Left colon (tissue), 2 donors: ENCODE data around the gene KRTAP13-1. TPM values are rescaled to one million over a fixed set of nuclear protein-coding genes. Genes with fewer than 3 reads are reported as not detected.

ENCODE experiments used
- ATAC-seq: fragments of 200-7000 bp; cut with Tn5 transposase; one replicate; pipeline ENCODE4 v1.9.1; 2020; ENCODE audit warnings: mild to moderate bottlenecking, moderate library complexity
- DNase-seq, 2 donors: peaks; one replicate each; pipeline ENCODE4 v3.0.0-alpha.2; 2020
- intact Hi-C, 2 donors: fragments of 100-400 bp; cut with DNase I in 1 of 2; cut with micrococcal nuclease in 1 of 2; formaldehyde crosslinking; loops; one replicate each; pipeline versions ENCODE4 v1.11.2 to v1.14.0; 2022; cut with DNase I, micrococcal nuclease
- microRNA-seq, 2 donors: library from miRNA; unstranded; fragments of <30 nt; microRNA quantifications; one replicate each; pipeline versions ENCODE4 v1.1.0 to v1.2.0, GENCODE V29; 2020
- total RNA-seq, 2 donors: library from RNA; stranded (reverse); fragmentation: NEBNext Ultra II Directional; extraction: Animal tissue kit (Norgen Biotek cat#: 25700); gene quantifications; one replicate each; pipeline ENCODE4 v1.2.1, GENCODE V29; 2021
- donor health status: DM: no; HTN: no; CAD: no.
- donor health status: DM: yes; HTN: yes; CAD: no.

Gene KRTAP13-1
- total RNA-seq, 2 donors from 2014 or later: not detected

GRCh38 chr21:30444204-30444603 lies 48.4 kb downstream of the KRTAP13-1 start:
- intact Hi-C loops: no loop called here
- ATAC-seq: no peak

More at GRCh38 chr21:30444204-30444603, 48.4 kb downstream of the KRTAP13-1 start:
- no peak for DNase-seq

Small RNA genes lying within 50 kb of the gene (microRNA-seq; reads per million reads assigned to microRNA genes)
- 0 reads per million in 2 donors for gene MIR4327

Other genes with a start within 250 kb of the KRTAP13-1 start
- not detected for gene CLDN17, start 229.2 kb upstream of the KRTAP13-1 start, total RNA-seq
- gene CLDN8, start 179.9 kb upstream of the KRTAP13-1 start, total RNA-seq: 10 to 100 TPM; 65.7 to 89.0 TPM
- not detected for gene KRTAP24-1, start 113.1 kb upstream of the KRTAP13-1 start, total RNA-seq
- gene KRTAP25-1, start 106.5 kb upstream of the KRTAP13-1 start, total RNA-seq: not detected
- not detected for gene KRTAP26-1, start 75.7 kb upstream of the KRTAP13-1 start, total RNA-seq
- gene KRTAP27-1, start 58.3 kb upstream of the KRTAP13-1 start, total RNA-seq: not detected
- gene KRTAP23-1, start 47.4 kb upstream of the KRTAP13-1 start, total RNA-seq: not detected
- gene KRTAP13-2, start 23.8 kb upstream of the KRTAP13-1 start, total RNA-seq: 1 to 10 TPM; 1.9 to 10.0 TPM
- not detected for gene KRTAP13-3, start 29.9 kb downstream of the KRTAP13-1 start, total RNA-seq
- not detected for gene KRTAP13-4, start 34.2 kb downstream of the KRTAP13-1 start, total RNA-seq
- gene KRTAP15-1, start 44.2 kb downstream of the KRTAP13-1 start, total RNA-seq: not detected
- gene KRTAP19-1, start 84.3 kb downstream of the KRTAP13-1 start, total RNA-seq: not detected
- gene KRTAP19-2, start 91.4 kb downstream of the KRTAP13-1 start, total RNA-seq: not detected
- gene KRTAP19-3, start 96.0 kb downstream of the KRTAP13-1 start, total RNA-seq: not detected
- gene KRTAP19-4, start 101.1 kb downstream of the KRTAP13-1 start, total RNA-seq: not detected
- not detected for gene KRTAP19-5, start 106.1 kb downstream of the KRTAP13-1 start, total RNA-seq
- gene KRTAP19-6, start 145.8 kb downstream of the KRTAP13-1 start, total RNA-seq: not detected
- not detected for gene KRTAP19-7, start 165.3 kb downstream of the KRTAP13-1 start, total RNA-seq
- not detected for gene KRTAP22-2, start 194.4 kb downstream of the KRTAP13-1 start, total RNA-seq
- gene KRTAP6-3, start 196.4 kb downstream of the KRTAP13-1 start, total RNA-seq: not detected
- not detected for gene KRTAP6-2, start 202.9 kb downstream of the KRTAP13-1 start, total RNA-seq
- gene KRTAP22-1, start 205.1 kb downstream of the KRTAP13-1 start, total RNA-seq: not detected
- gene KRTAP6-1, start 217.9 kb downstream of the KRTAP13-1 start, total RNA-seq: not detected
- gene KRTAP20-1, start 220.4 kb downstream of the KRTAP13-1 start, total RNA-seq: not detected
- gene KRTAP20-4, start 224.6 kb downstream of the KRTAP13-1 start, total RNA-seq: not detected
- not detected for gene KRTAP20-2, start 239.2 kb downstream of the KRTAP13-1 start, total RNA-seq
- gene KRTAP20-3, start 246.8 kb downstream of the KRTAP13-1 start, total RNA-seq: not detected